ENCODE measurements around the gene HIGD1C.
"Not testable (repeated sequence)": the region's sequence is repeated elsewhere in the genome, so short reads cannot be mapped to it uniquely, and the experiment has no call there.

Gene HIGD1C
- total RNA-seq: 0 reads per million in 3 donors

DNA sequence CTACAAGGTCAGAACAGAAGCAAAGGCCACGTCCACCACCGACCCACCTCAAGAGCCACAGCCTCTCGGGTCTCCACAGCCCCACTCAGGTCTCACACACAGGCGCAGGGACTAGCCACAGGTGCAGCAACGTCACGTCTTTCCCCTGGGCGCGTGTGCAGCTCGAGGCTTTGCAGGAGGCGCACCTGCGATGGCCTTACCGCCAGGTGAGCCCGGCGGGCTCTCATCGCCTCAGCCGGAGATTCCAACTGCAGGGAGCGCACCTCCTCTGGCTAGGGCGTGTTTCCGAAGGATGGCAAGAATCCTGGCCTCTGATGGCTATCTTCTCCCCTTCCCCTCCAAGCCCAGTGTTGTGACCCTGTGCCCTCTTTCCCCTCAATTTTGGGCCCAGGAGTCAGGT lies at the start of gene HIGD1C:
Gene HIGD1C (plus strand): TSS at position 35 of the 400 bp plus-strand sequence. CDS start 1,455 bp downstream, outside the sequence.
- Histone ChIP-seq H3K27ac (ENCODE audit: insufficient read depth, low read length, poor library complexity, severe bottlenecking) (no peak within 1 kb of the TSS), H3K4me1 (ENCODE audit: control insufficient read depth, insufficient read depth, low read length, poor library complexity, severe bottlenecking) (no peaks in the 10 kb centered on the region), H3K36me3 (ENCODE audit: control insufficient read depth, insufficient read depth, low read length) (no peaks in the 10 kb centered on the region), H3K27me3 (replicated peaks; ENCODE audit: control insufficient read depth, insufficient read depth, low read length, poor library complexity, severe bottlenecking) (no peaks in the 10 kb centered on the region), H3K4me3 (ENCODE audit: insufficient read depth, low read depth, low read length, poor library complexity, severe bottlenecking) (no peak within 1 kb of the TSS), H3K9me3 (ENCODE audit: control insufficient read depth, low read length) (no peaks in the 10 kb centered on the region)
- no peak for DNase-seq

DNA sequence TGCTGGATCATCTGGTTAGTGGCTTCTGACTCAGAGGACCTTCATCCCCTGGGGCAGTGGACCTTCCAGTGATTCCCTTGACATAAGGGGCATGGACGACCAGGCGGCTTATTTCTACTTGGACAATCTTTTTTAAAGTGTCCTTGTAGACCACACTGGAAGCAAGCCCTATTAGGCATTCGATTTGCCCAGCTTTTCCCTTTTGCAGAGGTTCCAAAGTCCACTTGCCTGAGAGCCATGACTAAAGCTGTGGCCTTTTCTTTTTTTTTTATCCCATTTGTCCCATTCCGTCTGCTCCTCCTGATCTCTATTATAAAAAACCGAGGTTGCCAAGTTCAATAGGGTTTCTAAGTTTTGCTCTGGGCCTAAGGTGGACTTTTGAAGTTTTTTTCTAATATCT lies 43.9 kb upstream of the HIGD1C start:
- not testable (repeated sequence) for H3K4me1 ChIP-seq (ENCODE audit: control insufficient read depth, insufficient read depth, low read length, poor library complexity, severe bottlenecking); H3K27ac ChIP-seq (ENCODE audit: insufficient read depth, low read length, poor library complexity, severe bottlenecking); H3K36me3 ChIP-seq (ENCODE audit: control insufficient read depth, insufficient read depth, low read length); H3K27me3 ChIP-seq (replicated peaks; ENCODE audit: control insufficient read depth, insufficient read depth, low read length, poor library complexity, severe bottlenecking); H3K9me3 ChIP-seq (ENCODE audit: control insufficient read depth, low read length); H3K4me3 ChIP-seq (ENCODE audit: insufficient read depth, low read depth, low read length, poor library complexity, severe bottlenecking); DNase-seq

DNA sequence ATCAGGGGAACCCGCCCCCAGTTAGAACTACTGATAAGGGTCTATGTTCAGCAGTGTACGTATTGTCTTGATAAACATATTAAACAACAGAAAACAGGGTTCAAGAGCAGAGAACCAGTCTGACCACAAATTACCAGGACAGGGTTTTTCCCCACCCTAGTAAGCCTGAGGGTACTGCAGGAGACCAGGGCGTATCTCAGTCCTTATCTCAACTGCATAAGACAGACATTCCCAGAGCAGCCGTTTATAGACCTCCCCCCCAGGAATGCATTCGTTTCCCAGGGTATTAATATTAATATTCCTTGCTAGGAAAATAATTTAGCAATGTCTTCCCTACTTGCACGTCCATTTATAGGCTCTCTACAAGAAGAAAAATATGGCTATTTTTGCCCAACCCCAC lies 40.0 kb upstream of the HIGD1C start:
- H3K9me3 ChIP-seq (ENCODE audit: control insufficient read depth, low read length); DNase-seq; H3K4me3 ChIP-seq (ENCODE audit: insufficient read depth, low read depth, low read length, poor library complexity, severe bottlenecking); H3K36me3 ChIP-seq (ENCODE audit: control insufficient read depth, insufficient read depth, low read length); H3K27me3 ChIP-seq (replicated peaks; ENCODE audit: control insufficient read depth, insufficient read depth, low read length, poor library complexity, severe bottlenecking); H3K4me1 ChIP-seq (ENCODE audit: control insufficient read depth, insufficient read depth, low read length, poor library complexity, severe bottlenecking); H3K27ac ChIP-seq (ENCODE audit: insufficient read depth, low read length, poor library complexity, severe bottlenecking): not testable (repeated sequence)

DNA sequence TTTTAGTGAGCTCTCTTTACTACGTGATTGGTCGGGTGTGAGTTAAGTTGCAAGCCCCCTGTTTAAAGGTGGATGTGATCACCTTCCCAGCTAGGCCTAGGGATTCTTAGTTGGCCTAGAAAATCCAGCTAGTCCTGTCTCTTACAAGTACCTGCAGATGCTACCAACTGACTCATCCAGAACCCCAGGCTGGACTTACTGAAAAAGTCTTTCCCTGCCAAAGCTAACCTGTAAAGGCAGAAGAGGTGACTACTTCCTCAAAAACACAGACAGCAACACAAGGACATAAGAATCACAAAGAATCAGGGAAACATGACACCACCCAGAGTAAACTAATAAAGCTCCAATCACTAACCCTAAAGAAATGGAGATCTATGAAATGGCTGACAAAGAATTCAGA lies 39.1 kb upstream of the HIGD1C start:
- Histone ChIP-seq H3K27ac (ENCODE audit: insufficient read depth, low read length, poor library complexity, severe bottlenecking) (no peak overlapping the region), H3K4me3 (ENCODE audit: insufficient read depth, low read depth, low read length, poor library complexity, severe bottlenecking) (no peak overlapping the region), H3K27me3 (replicated peaks; ENCODE audit: control insufficient read depth, insufficient read depth, low read length, poor library complexity, severe bottlenecking) (no peaks in the 10 kb centered on the region), H3K36me3 (ENCODE audit: control insufficient read depth, insufficient read depth, low read length) (no peaks in the 10 kb centered on the region), H3K4me1 (ENCODE audit: control insufficient read depth, insufficient read depth, low read length, poor library complexity, severe bottlenecking) (no peaks in the 10 kb centered on the region), H3K9me3 (ENCODE audit: control insufficient read depth, low read length) (no peaks in the 10 kb centered on the region)
- DNase-seq: no peak

DNA sequence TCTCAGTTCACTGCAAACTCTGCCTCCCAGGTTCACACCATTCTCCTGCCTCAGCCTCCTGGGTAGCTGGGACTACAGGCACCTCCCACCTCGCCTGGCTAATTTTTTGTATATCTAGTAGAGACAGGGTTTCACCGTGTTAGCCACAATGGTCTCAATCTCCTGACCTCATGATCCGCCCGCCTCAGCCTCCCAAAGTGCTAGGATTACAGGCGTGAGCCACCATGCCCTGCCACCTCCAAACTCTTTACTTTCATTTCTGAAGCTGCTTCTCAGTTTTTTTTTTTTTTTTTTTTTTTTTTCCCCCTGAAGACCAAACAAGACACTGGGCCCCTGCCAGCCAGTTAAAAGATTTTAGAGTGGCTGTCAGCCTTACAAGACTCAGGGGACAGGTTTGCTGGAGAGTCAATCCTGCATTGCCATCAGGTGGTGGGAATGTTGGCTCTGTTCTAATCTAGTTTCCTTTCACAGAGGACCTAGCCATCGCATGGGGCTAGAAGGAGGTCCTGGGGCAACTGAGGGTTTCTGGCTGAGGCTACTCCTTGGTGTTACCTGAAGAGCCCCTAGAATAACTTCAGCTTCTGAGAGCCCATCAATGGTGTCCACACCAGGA lies 37.4 kb upstream of the HIGD1C start:
- Histone ChIP-seq H3K27ac (ENCODE audit: insufficient read depth, low read length, poor library complexity, severe bottlenecking) (no peak overlapping the region), H3K36me3 (ENCODE audit: control insufficient read depth, insufficient read depth, low read length) (no peaks in the 10 kb centered on the region), H3K4me3 (ENCODE audit: insufficient read depth, low read depth, low read length, poor library complexity, severe bottlenecking) (no peak overlapping the region), H3K9me3 (ENCODE audit: control insufficient read depth, low read length) (no peaks in the 10 kb centered on the region), H3K27me3 (replicated peaks; ENCODE audit: control insufficient read depth, insufficient read depth, low read length, poor library complexity, severe bottlenecking) (no peaks in the 10 kb centered on the region), H3K4me1 (ENCODE audit: control insufficient read depth, insufficient read depth, low read length, poor library complexity, severe bottlenecking) (no peaks in the 10 kb centered on the region)
- no peak for DNase-seq

DNA sequence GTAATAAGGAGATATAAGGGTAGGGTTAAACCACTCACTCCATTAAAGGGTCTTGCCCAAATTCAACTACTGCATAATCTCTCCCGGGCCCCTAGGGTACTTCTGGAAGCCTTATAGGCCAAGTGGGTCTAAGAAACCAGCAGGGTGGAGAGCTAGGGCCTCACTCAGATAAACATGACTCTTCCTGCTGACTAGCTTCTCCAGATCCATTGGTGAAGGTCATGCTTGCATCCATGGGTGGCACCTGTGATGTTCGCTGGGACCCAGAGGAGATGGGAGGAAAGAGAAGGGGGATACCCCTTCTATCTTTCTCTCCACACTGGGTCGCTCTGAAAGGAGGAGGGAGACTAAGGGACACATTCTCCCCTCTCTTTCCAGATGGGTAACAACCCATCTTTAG lies 36.1 kb upstream of the HIGD1C start:
- Histone ChIP-seq H3K9me3 (ENCODE audit: control insufficient read depth, low read length) (no peaks in the 10 kb centered on the region), H3K4me3 (ENCODE audit: insufficient read depth, low read depth, low read length, poor library complexity, severe bottlenecking) (no peak overlapping the region), H3K27me3 (replicated peaks; ENCODE audit: control insufficient read depth, insufficient read depth, low read length, poor library complexity, severe bottlenecking) (no peaks in the 10 kb centered on the region), H3K36me3 (ENCODE audit: control insufficient read depth, insufficient read depth, low read length) (no peaks in the 10 kb centered on the region), H3K4me1 (ENCODE audit: control insufficient read depth, insufficient read depth, low read length, poor library complexity, severe bottlenecking) (no peaks in the 10 kb centered on the region), H3K27ac (ENCODE audit: insufficient read depth, low read length, poor library complexity, severe bottlenecking) (no peak overlapping the region)
- no peak for DNase-seq

DNA sequence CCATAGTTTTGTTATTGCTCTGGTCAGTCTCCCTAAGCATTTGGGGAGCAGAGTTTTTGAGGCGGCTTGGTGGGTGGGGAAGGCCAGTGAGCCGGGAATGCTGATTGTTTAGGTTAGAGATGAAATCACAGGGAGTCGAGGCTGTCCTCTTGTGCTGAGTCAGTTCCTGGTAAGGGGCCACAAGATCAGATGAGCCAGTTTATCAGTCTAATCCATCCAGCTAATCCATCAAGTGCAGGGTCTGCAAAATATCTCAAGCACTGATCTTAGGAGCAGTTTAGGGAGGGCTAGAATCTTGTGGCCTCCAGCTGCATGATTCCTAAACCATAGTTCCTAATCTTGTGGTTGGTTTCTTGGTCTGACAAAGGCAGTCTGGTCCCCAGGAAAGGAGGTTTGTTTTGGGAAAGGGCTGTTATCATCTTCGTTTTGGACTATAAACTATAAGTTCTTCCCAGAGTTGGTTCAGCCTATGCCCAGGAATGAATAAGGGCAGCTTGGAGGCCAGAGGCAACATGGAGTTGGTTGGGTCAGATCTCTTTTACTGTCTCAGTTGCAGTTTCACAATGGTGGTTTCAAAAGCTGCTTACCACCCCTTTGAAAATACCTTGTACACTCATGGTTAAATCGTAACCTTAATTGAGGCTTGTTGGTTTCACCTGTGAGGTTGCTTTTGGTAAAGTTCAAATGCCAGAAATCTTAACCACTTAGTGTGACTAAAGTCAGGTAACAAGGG lies 33.6 kb upstream of the HIGD1C start:
- Histone ChIP-seq H3K27me3 (replicated peaks; ENCODE audit: control insufficient read depth, insufficient read depth, low read length, poor library complexity, severe bottlenecking) (no peaks in the 10 kb centered on the region), H3K27ac (ENCODE audit: insufficient read depth, low read length, poor library complexity, severe bottlenecking) (no peak overlapping the region), H3K36me3 (ENCODE audit: control insufficient read depth, insufficient read depth, low read length) (no peaks in the 10 kb centered on the region), H3K4me3 (ENCODE audit: insufficient read depth, low read depth, low read length, poor library complexity, severe bottlenecking) (no peak overlapping the region), H3K9me3 (ENCODE audit: control insufficient read depth, low read length) (no peaks in the 10 kb centered on the region), H3K4me1 (ENCODE audit: control insufficient read depth, insufficient read depth, low read length, poor library complexity, severe bottlenecking) (no peaks in the 10 kb centered on the region)
- DNase-seq: no peak

DNA sequence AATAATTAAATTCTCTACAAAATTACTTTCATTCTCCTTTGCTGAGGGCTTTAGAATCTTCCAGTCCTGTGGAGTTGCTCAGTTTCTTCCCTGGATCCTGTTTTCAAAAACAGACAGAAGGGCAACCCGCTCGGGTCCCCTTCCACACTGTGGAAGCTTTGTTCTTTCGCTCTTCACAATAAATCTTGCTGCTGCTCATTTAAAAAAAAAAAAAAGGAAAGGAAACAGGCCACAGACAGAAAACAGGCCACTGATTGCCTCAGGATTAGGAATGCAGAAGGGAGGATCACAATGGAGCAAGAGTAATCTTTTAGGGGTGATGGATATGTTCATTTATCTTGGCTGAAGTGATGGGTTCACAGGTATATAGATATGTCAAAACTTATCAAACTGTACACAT lies 29.5 kb upstream of the HIGD1C start:
- Histone ChIP-seq H3K27ac (ENCODE audit: insufficient read depth, low read length, poor library complexity, severe bottlenecking) (no peak overlapping the region), H3K27me3 (replicated peaks; ENCODE audit: control insufficient read depth, insufficient read depth, low read length, poor library complexity, severe bottlenecking) (no peaks in the 10 kb centered on the region), H3K4me3 (ENCODE audit: insufficient read depth, low read depth, low read length, poor library complexity, severe bottlenecking) (no peak overlapping the region), H3K9me3 (ENCODE audit: control insufficient read depth, low read length) (no peaks in the 10 kb centered on the region), H3K4me1 (ENCODE audit: control insufficient read depth, insufficient read depth, low read length, poor library complexity, severe bottlenecking) (no peaks in the 10 kb centered on the region), H3K36me3 (ENCODE audit: control insufficient read depth, insufficient read depth, low read length) (no peaks in the 10 kb centered on the region)
- no peak for DNase-seq

DNA sequence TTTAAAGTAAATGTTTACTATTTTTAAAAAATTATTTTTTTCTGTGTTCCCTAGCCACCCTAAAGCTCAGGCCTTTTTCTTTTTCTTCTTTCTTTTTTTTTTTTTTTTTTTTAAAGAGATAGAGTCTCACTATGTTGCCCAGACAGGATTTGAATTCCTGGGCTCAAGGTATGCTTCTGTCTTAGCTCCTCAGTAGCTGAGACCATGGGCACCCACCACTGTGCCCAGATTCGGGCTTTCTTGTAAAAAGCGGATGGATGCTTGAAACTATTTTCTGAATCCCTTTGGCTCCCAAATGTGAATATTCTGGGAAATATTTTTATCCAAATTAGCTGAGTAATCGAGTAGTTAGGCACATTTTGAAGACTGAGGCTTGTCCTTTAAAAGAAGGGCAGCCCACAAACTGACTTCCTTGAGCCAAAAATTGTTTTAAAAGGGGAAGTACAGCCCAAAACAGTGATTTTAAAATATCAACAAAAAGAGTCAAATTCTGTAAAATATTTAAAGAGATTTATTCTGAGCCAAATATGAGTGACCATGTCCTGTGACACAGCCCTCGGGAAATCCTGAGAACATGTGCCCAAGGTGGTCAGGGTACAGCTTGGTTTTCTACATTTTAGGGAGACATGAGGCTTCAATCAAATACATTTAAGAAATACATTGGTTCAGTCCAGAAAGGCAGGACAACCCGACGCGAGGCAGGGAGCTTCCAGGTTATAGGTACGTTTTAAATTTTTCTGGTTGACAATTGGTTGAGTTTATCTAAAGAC lies 28.8 kb upstream of the HIGD1C start:
- Histone ChIP-seq H3K4me1 (ENCODE audit: control insufficient read depth, insufficient read depth, low read length, poor library complexity, severe bottlenecking) (no peaks in the 10 kb centered on the region), H3K4me3 (ENCODE audit: insufficient read depth, low read depth, low read length, poor library complexity, severe bottlenecking) (no peak overlapping the region), H3K36me3 (ENCODE audit: control insufficient read depth, insufficient read depth, low read length) (no peaks in the 10 kb centered on the region), H3K9me3 (ENCODE audit: control insufficient read depth, low read length) (no peaks in the 10 kb centered on the region), H3K27me3 (replicated peaks; ENCODE audit: control insufficient read depth, insufficient read depth, low read length, poor library complexity, severe bottlenecking) (no peaks in the 10 kb centered on the region), H3K27ac (ENCODE audit: insufficient read depth, low read length, poor library complexity, severe bottlenecking) (no peak overlapping the region)
- no peak for DNase-seq

DNA sequence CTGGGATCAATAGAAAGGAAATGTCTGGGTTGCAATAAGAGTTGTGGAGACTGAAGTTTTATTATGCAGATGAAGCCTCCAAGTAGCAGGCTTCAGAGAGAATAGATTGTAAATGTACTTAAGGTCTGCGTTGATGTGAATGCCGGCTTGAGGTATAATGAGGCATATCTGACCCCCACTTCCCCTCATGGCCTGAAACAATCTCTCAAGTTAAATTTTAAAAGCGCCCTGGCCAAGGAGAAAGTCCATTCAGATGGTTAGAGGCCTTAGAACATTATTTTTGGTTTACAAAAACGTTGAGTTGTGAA lies 28.3 kb upstream of the HIGD1C start:
- no peak overlapping the region for H3K4me3 ChIP-seq (ENCODE audit: insufficient read depth, low read depth, low read length, poor library complexity, severe bottlenecking)
- no peaks in the 10 kb centered on the region for H3K9me3 ChIP-seq (ENCODE audit: control insufficient read depth, low read length)
- H3K36me3 ChIP-seq (ENCODE audit: control insufficient read depth, insufficient read depth, low read length): no peaks in the 10 kb centered on the region
- H3K4me1 ChIP-seq (ENCODE audit: control insufficient read depth, insufficient read depth, low read length, poor library complexity, severe bottlenecking): no peaks in the 10 kb centered on the region
- no peak for DNase-seq
- H3K27ac ChIP-seq (ENCODE audit: insufficient read depth, low read length, poor library complexity, severe bottlenecking): no peak overlapping the region
- H3K27me3 ChIP-seq (replicated peaks; ENCODE audit: control insufficient read depth, insufficient read depth, low read length, poor library complexity, severe bottlenecking): no peaks in the 10 kb centered on the region
